Measurements from ENCODE around the gene SEMA3C.

Gene SEMA3C

DNA sequence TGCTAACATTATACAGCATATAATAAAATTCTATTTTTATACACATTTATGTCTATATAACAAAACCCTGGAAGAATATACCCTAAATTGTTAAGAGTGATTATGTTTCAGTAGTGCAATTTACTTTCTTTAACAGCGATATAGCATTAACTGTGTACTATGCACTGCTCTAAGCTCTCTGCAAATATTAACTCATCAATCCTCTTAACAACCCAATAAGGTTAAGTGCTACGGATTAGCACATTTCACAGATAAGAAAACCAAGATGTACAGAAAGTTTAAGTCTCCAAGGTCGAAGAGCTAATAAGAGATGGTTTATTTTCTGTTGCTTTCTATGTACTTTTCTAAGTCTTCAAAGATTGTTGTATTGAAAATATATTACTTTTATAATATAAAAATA is 95.8 kb downstream of the SEMA3C start:
- no peak for DNase-seq (ENCODE audit: low spot score)

DNA sequence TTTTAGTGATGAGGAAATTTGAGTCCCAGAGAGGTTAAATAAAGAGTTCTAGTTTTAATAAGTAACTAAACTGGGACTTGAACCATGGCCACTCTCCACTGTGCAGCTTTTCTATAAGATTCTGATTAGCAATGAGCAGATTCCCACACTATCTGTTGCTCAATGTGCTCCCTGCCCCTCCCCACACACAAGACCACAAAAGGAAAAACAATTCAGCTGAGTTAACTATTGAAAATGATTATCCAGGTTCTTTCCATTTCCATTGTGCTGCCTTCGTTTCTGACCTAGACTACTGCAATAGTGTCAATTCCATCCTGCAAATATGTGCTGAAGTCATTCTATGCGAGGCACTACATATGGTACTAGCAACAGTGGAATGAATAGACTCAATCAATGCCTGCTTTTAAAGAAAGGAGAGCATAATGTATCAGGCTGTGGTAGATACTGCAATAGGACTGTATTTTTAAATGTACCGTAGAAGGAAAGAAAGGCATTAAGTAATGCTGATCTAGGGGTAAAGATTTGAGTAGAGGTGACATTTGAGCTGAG is 97.0 kb downstream of the SEMA3C start:
- DNase-seq (ENCODE audit: low spot score): no peak

DNA sequence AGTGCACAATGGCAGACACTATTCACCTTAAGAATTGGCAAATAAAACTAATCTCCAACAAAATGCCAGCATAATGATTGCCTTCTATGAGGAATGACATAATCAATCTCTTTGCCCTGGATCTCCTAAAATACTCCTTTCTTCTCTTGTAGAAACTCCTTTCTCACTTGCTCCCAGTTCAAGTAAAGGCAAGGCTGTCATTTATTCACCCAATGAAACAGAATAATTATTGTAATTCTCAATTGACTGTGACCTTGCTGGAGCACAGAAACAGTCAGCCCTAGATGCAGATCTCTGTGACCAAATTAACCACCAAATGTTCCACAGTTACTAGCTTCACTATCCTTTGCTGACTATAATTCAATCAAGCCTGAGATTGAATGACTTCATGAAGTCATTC is 99.3 kb downstream of the SEMA3C start:
- DNase-seq (ENCODE audit: low spot score): no peak

DNA sequence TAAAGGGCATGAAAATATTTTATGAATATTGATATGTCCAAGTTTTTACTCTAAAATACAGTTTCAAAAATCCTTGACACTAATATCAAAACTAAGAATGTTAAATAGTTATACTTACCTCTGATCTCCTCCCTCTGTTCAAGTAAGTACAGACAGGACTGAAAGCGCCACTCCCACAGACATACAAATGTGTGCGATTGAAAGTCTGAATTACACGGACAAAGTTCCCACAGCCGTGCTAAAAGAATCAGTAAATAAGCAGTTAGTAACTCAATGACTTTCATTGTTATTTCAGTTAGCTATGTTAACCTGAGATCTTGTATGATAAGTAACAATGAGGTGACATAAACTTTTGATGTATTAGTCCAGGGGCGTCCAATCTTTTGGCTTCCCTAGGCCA is 100.7 kb downstream of the SEMA3C start:
- DNase-seq (ENCODE audit: low spot score): no peak

DNA sequence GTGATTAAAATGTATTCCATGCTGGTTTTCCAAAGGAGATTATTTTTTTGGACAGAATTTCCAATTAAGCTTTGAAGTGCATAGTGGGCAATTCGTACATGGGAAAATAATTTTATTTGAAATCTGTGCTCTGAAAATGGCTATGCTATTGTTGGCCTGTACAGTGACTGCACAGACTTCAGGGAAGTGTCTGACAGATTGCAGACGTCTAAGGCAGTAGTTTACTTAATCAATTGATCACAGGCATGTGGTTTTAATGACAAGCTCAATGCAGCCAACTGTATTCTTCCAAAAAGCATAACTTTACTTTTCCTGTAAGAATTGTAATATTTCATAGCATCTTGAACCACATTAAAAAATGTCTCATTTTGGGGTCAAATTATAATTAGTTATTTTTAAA is 102.0 kb downstream of the SEMA3C start:
- DNase-seq (ENCODE audit: low spot score): no peak

DNA sequence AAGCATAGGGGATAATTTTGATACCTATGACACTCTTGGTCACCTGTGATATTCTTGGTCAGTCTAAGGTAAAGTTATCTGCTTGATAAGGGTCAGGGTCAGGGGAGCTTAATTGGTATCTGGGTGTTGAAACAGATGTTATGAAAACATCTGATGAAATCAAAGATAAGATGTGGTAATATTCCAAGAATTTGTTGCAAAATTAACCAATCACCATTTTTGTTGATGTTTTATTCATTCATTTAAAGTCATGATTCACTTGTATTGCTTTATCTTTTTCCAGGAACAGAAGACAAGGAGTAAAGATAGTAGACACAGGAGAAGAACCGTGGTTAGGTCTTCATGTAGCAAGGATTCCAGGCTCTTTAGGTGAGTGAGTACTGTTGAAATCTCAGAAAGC is 103.1 kb downstream of the SEMA3C start:
- DNase-seq (ENCODE audit: low spot score): no peak

DNA sequence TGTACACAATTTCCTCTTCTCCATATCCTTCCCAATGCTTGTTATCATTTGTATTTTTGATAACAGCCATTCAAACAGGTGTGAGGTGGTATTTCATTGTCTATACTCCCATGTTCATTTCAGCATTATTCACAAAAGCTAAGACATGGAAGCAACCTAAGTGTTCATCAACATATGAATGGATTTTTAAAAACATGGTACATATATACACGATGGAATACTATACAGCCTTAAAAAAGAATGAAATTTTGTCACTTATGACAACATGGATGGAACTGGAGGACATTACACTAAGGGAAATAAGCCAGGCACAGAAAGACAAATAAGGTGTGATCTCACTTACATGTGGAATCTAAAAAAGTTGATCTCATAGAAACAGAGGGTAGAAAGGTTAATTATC is 109.3 kb downstream of the SEMA3C start:
- no peak for DNase-seq (ENCODE audit: low spot score)

DNA sequence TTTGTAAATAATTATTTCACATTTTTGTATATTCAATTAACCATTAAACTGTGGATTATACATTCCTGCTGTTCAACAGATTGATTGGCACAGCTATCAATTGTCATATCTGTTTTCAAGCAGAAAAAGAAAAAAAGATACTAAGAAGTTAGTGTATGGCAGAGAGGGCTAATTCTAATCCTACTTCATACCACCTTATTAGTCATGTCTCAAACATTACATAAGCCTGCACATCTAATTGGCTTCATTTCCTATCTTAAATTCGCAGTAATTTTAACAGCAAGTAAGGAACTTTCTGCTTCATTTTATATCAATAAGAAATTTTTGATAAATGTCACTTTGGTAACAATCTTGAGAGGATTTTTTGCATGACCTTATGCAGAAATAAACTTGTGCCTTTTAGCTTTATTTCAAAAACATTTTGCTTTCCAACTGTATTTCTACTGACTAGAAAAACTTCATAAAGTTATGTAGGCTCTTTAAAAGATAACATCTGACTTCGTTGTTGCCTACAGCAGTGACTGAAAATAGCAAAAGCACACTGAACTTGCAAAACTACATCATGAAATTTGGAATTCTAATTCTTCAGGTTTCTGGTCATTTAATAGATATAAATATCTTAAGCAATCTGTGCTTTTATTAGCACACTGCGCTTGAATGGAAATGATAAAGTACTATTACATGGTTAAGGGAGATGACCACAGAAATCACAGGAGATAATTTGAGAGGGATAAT is 111.5 kb downstream of the SEMA3C start:
- no peak for DNase-seq (ENCODE audit: low spot score)

DNA sequence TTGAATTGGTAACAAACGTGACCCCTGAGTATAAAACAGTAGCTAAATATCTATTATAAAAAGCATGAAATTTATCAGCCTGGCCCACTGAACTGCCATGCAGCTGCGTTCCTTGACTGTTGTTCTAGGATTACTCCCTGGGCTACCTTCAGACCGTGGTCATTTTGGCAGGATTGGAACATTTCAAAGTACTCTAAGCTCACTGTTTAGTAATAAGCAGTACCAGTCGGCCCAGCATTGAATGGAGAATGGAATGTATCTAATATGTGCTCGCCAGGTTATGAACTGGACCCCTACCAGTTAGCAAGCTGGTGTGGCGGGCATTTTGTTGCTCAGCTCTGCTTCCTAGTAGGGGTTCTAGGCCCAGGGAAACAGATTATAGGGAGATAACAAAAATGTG is 112.2 kb downstream of the SEMA3C start:
- DNase-seq (ENCODE audit: low spot score): no peak

DNA sequence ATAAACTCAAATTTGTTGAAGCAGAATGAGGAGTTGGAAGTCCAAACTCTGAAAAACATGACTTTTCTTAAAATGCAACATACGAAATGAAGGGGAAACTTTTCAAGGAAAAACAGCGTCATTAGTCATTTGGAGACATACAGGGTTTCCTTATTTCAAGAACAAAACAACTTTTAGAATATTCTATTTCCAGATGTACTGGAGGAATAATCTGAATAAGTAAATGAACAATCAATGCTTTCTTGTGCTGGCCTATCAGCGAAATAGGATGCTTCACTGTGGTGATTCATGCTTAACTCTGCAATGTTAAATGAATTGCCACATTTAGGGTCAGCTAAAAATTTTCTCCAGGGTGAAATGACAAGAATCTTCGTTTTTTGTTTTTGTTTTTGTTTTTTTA is 114.3 kb downstream of the SEMA3C start:
- no peak for DNase-seq (ENCODE audit: low spot score)

DNA sequence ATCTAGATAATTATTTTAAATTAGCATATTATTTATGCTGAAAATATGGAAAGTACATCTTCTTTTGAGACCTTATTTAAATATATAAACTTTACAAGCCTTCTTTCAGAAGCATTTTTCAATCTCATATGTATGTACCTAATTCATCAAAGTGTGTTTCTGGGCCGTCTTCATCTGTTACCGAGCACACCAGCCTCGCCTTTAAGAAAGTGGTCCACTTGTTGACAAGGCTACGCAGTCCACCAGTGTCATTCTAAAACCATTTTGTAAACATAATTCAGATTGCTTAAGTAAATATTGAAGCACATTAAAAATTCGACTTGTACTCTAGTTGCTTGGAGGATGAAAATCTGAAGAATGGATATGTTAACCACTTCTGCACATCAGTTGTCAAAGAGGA is 116.3 kb downstream of the SEMA3C start:
- no peak for DNase-seq (ENCODE audit: low spot score)

DNA sequence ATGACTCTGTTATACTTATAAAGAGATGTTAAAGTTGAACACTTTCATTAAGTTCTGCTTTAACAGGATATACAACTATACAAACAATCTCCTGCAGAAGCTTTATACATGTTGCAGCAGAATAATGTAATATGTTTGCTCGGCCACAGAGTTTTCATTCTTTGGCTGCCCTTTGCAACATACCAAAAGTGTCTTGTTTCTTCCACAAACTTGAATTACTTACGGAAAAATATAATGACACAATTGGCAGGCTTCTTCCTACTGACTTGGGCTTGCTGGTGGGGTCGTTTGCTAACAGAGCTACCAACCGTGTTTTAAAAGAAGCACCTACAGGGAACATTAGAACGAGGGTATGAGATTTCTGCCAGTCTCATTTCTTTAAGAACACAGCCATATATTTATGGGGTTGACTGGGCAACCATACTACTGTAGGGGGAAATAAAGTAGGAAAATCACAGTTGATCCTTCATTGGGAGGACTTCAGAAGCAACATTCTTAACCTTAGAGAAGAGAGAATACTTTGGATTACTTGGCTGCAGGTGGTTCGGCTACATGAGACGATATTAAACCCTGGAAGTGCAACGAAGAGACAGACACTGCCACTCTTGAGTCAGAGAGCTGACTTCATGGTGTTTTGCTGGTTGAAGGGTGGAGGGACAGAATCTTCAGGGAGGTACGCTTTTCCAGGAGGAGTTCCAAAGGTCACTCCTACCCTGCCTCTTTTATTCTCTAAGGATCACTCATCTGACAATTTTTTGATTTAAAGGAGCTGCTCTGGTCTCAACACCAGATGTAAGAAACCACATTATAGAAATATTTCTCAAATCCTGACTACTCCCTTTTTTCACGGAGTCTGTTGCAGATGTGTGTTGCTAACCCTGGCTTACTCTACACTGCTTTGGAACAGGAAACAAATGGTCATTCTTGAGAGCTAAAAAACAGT is 123.9 kb downstream of the SEMA3C start:
- no peak for DNase-seq (ENCODE audit: low spot score)

DNA sequence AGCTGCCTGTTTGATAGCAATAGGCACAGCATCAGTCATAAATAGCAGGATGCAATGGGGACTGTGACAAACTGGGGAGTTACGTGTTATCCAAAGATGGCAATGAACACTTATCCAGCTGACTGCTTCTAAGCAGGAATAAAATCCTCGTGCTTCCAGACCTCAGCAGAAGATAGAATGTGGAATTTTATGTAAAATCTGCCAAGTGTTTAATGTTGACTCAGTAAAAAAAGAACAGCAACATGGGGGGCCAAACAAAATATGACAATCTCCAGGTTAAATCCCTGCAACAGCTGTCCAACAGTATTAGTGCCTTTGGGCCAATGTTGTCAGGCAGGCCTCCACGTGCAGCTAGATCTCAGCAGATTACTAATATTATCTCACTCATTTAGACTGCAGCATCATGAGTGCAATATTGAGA is 127.3 kb downstream of the SEMA3C start:
- DNase-seq (ENCODE audit: low spot score): no peak

DNA sequence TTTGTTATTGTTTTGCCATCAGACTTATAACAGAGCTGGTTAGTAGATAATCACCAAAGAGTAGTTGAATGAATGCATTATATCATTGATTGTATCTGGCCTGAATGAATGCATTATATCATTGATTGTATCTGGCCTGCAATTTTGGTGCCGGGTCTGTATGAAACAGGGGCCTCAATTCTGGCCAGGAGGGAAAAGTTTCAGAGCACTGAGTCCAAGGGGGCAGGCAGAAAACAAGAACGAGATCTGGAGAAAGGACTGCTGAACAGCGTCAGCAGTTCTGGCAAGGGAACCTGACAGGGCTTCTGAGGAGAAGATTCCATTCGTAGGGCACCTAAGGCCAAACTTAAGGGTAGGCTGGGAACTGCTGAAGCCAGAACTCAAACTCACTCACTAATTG is 128.0 kb downstream of the SEMA3C start:
- DNase-seq (ENCODE audit: low spot score): no peak

DNA sequence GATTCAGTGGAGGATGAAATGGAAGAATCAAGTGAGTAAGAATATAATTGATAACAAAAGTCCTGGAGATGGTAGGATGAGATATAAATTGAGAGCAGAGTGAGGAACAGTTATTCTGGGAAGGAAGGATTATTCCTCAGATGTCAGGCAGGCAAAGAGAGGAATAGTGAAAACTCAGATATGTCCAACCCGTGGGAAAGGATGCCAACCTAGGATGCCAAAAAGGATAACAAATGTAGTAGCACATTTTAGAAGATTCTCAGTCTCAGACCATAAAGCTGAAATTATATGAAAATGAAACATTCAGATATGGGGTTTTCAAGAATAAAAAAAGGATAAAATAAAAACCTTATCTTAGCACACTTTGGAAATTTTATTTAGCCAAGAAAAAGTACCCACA is 131.1 kb downstream of the SEMA3C start:
- no peak for DNase-seq (ENCODE audit: low spot score)

DNA sequence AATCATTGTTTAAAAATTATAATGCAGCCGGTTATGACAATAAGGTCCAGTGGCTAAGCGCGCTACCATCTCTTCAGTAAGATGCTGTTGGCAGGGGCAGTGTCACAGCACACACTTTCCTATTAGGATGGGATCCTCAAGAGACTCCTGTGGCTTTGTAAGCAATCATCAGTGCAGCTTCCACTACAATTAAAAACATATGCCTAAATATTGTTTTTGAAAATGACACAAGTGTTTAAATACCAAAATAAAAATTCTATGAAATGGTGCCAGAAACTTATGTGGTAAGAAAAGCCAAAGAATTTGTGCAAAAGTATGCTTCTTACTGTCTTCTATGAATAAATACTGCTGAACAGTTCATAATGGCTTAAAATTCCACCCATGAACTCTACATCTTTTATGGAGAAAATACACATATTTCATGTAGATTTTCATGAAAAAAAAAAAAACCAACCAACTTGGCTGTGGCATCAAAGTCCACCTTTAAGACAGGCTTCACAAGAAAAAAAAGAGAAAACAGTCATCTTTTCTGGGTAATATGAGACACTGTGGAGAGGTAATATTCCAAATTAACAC is 132.8 kb downstream of the SEMA3C start:
- no peak for DNase-seq (ENCODE audit: low spot score)

DNA sequence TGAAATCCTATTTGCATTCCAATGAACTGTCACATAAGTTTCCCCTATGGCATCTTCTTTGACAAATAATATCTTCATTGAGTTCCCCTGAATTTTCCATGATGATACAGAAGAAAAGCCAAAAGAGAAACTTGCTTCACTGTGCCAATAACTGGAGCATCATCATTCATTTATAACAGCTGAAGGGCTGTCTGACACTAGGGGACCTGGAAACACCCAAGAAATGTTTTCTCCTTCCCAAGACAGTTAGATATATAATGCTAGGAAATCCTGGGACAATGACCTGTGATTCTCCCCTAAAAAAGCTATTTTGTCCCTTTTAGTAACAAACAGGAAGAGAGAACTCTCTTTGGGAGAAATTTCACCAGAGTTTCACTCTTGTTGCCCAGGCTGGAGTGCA is 133.6 kb downstream of the SEMA3C start:
- DNase-seq (ENCODE audit: low spot score): no peak

DNA sequence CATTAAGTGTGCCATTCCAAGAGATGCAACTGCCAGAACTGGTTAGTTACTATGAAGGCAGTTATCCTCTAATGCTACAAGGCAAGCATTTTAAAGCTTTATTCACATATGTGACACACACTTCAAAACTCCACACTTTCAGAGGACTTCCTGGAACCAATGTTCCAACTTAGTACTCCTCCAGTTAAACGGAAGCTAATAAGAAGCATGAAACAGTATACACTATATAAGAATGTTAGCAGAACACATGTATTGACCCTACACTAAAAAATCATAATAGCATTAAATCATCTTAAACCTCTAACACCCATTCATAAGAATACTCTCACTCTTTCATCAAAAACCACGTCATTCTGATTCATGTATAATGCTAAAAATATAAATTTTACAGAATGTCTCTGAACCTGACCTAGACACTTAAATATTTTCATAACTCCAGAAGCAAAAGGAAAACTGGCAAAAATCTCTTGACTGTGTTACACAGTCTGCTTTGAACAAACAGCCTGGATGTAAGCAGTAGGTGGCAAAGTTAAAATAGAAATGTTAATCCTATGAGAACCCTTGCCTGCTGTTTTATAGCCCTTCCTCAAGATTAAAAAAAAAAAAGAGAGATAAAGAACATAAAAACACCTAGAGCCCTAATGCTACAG is 135.0 kb downstream of the SEMA3C start:
- no peak for DNase-seq (ENCODE audit: low spot score)

DNA sequence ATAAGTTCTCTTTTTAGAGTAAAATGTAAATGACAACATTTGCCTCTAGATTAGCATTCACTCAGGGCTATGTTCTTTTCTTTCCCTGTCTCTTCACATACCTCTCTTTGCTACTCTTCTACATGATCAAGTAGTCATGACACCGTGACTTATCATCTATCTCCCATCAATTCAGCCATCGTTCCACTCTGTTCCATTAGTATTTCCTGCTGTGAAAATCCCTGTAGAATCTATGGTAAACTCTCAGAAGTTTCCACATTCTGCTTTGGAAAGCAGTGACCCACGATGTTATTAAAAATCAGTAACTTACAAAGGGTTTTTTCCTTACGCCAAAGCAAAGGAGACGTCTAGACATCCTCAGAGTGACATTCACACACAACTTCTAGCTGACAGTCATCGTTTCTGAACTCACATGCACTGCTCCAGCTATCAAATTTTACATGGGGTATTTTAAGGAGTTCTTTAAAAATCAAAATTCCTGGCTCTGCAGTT is 135.6 kb downstream of the SEMA3C start:
- no peak for DNase-seq (ENCODE audit: low spot score)

DNA sequence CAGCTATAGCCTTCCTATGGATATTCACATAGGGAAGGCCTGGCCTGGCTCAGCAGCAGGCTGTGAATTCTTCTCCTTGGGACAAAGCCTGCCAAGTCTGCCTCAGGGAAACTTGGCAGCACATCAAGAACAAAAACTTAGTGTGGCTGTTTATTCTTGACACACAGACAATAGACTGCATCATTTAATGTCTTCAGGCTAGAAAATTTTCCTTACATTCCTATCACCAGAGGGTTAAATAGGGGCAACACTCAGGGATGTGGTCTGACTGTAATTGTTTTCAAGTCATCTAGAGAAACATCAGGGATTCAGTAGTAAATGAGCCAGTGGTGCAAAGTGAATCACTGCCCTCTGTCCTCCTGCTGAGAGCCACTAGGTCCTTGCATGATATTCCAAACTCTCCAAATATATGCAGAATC is 137.3 kb downstream of the SEMA3C start:
- no peak for DNase-seq (ENCODE audit: low spot score)

DNA sequence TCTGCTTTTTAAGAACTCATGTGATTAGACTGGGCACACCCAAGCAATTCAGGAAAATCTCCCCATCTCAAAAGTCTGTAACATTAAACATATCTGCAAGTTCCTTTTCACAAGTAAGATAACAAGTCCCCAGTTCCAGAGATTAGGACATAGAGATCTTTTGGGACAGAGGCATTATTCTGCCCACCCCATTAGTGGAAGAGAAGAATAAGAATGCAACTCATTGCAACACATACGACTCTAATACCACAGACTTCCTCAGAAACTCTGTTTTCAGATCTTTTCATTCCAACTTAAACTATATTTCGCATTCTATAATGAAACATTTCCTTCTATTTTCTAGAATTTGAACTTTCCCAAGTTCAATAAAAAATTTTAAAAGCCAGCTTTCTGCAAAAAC is 137.7 kb downstream of the SEMA3C start:
- DNase-seq (ENCODE audit: low spot score): no peak

DNA sequence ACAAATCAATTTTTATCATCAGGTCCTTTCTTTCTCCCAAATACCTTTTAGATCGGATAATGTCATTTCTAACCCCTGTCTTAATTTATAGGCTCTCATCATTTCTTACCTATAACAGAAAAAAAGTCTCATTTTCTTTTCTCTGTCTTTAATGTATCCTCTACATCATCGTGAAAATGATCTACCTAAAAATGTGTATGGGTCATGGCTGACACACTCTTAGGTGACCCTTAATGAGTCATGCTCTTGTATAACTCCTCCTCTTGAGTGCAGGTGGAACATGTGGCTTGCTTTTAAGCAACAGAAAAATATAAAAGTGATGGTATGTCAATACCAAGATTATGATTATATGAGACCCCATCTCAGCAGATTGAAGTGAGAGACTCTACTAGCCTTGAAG is 139.4 kb downstream of the SEMA3C start:
- no peak for DNase-seq (ENCODE audit: low spot score)
